Adipocyte (in vitro differentiated cells): ENCODE data around the gene BNIP1.
A peak's percentile ranks its signal among the peaks of the same experiment; 100 is the strongest.

Experiments
- DNase-seq: peaks from one replicate; pipeline ENCODE4 v3.0.0-alpha.2; 2015; ENCODE audit warnings: low read depth
- H3K27me3 ChIP-seq: replicated peaks from 2 replicates; pipeline ENCODE4 v1.7.0; 2013; ENCODE audit warnings: mild to moderate bottlenecking, low read length, moderate library complexity; ENCODE audit not compliant: control insufficient read depth, insufficient read depth
- H3K36me3 ChIP-seq: 2 replicates; pipeline ENCODE4 v1.7.0; 2013; ENCODE audit warnings: low read length, mild to moderate bottlenecking, moderate library complexity; ENCODE audit not compliant: control insufficient read depth, insufficient read depth, severe bottlenecking
- H3K4me1 ChIP-seq: 2 replicates; pipeline ENCODE4 v1.7.0; 2013; ENCODE audit warnings: mild to moderate bottlenecking, low read length, moderate library complexity; ENCODE audit not compliant: control insufficient read depth, insufficient read depth
- H3K4me3 ChIP-seq: 2 replicates; pipeline ENCODE4 v1.7.0; 2013; ENCODE audit warnings: mild to moderate bottlenecking, low read length, moderate library complexity
- H3K9ac ChIP-seq: 2 replicates; pipeline ENCODE4 v1.7.0; 2013; ENCODE audit warnings: mild to moderate bottlenecking, low read length, moderate library complexity
- H3K9me3 ChIP-seq: 2 replicates; pipeline ENCODE4 v1.7.0; 2013; ENCODE audit warnings: mild to moderate bottlenecking, low read length, moderate library complexity; ENCODE audit not compliant: control insufficient read depth

BNIP1 gene

GRCh38 chr5:173197375-173197891, 53.1 kb downstream of the BNIP1 start:
- peaks cover 26% of the 10 kb centered on the region for H3K27me3 ChIP-seq
- H3K9ac ChIP-seq, result no peak overlapping the region
- no peaks in the 10 kb centered on the region for H3K36me3 ChIP-seq
- DNase-seq, result no peak
- peaks cover 26% of the 10 kb centered on the region for H3K9me3 ChIP-seq
- peaks cover 4% of the 10 kb centered on the region for H3K4me1 ChIP-seq
- H3K4me3 ChIP-seq, result no peak overlapping the region

- DNase-seq, result no peak
- peaks cover 26% of the 10 kb centered on the region for H3K27me3 ChIP-seq
- peaks cover 6% of the 10 kb centered on the region for H3K4me1 ChIP-seq
- no peak overlapping the region for H3K4me3 ChIP-seq
- H3K9ac ChIP-seq, result no peak overlapping the region
- peaks cover 26% of the 10 kb centered on the region for H3K9me3 ChIP-seq
- no peaks in the 10 kb centered on the region for H3K36me3 ChIP-seq
These were observed 53.7 kb downstream of the BNIP1 start for GRCh38 chr5:173198049-173198448.

- DNase-seq, result no peak
- Histone ChIP-seq H3K4me1 (peaks cover 6% of the 10 kb centered on the region), H3K36me3 (no peaks in the 10 kb centered on the region), H3K9me3 (peaks cover 20% of the 10 kb centered on the region), H3K9ac (no peak overlapping the region), H3K27me3 (peaks cover 20% of the 10 kb centered on the region), H3K4me3 (no peak overlapping the region)
These were observed 56.0 kb downstream of the BNIP1 start for GRCh38 chr5:173200356-173200755.

GRCh38 chr5:173201636-173202265, 57.4 kb downstream of the BNIP1 start:
- DNase-seq, result peak; percentile 73
- no peak overlapping the region for H3K9ac ChIP-seq
- peaks cover 20% of the 10 kb centered on the region for H3K9me3 ChIP-seq
- H3K36me3 ChIP-seq, result no peaks in the 10 kb centered on the region
- peaks cover 21% of the 10 kb centered on the region for H3K27me3 ChIP-seq
- H3K4me3 ChIP-seq, result no peak overlapping the region
- peaks cover 6% of the 10 kb centered on the region for H3K4me1 ChIP-seq

- Histone ChIP-seq H3K9ac (no peak overlapping the region), H3K4me1 (peaks cover 6% of the 10 kb centered on the region)
These were observed 58.0 kb downstream of the BNIP1 start for GRCh38 chr5:173202266-173202875.

GRCh38 chr5:173204185-173204979, 60.1 kb downstream of the BNIP1 start:
- H3K4me1 ChIP-seq, result peaks cover 6% of the 10 kb centered on the region
- peak; percentile 51 for DNase-seq
- no peak overlapping the region for H3K9ac ChIP-seq
- peaks cover 31% of the 10 kb centered on the region for H3K27me3 ChIP-seq
- peaks cover 22% of the 10 kb centered on the region for H3K9me3 ChIP-seq
- H3K36me3 ChIP-seq, result no peaks in the 10 kb centered on the region
- H3K4me3 ChIP-seq, result no peak overlapping the region

More at GRCh38 chr5:173202266-173202875, 58.0 kb downstream of the BNIP1 start:
- peak overlapping the region; percentile 35 for H3K4me3 ChIP-seq
- DNase-seq, result no peak
- H3K27me3 ChIP-seq, result peaks cover 19% of the 10 kb centered on the region
- H3K36me3 ChIP-seq, result no peaks in the 10 kb centered on the region
- peaks cover 20% of the 10 kb centered on the region for H3K9me3 ChIP-seq

- peaks cover 40% of the 10 kb centered on the region for H3K27me3 ChIP-seq
- H3K4me1 ChIP-seq, result peaks cover 6% of the 10 kb centered on the region
- H3K36me3 ChIP-seq, result no peaks in the 10 kb centered on the region
- H3K9ac ChIP-seq, result no peak overlapping the region
- DNase-seq, result no peak
- no peak overlapping the region for H3K4me3 ChIP-seq
- H3K9me3 ChIP-seq, result peaks cover 7% of the 10 kb centered on the region
These were observed 61.6 kb downstream of the BNIP1 start for GRCh38 chr5:173205916-173206315.

- H3K9ac ChIP-seq, result no peak overlapping the region
- no peak for DNase-seq
- no peaks in the 10 kb centered on the region for H3K36me3 ChIP-seq
- H3K4me3 ChIP-seq, result no peak overlapping the region
- H3K4me1 ChIP-seq, result no peaks in the 10 kb centered on the region
- H3K27me3 ChIP-seq, result peaks cover 45% of the 10 kb centered on the region
- peaks cover 6% of the 10 kb centered on the region for H3K9me3 ChIP-seq
These were observed 64.0 kb downstream of the BNIP1 start for GRCh38 chr5:173208296-173208695.

GRCh38 chr5:173210877-173211276, 66.5 kb downstream of the BNIP1 start:
- Histone ChIP-seq H3K9ac (no peak overlapping the region), H3K4me1 (no peaks in the 10 kb centered on the region), H3K27me3 (peaks cover 56% of the 10 kb centered on the region), H3K4me3 (no peak overlapping the region), H3K9me3 (peaks cover 6% of the 10 kb centered on the region), H3K36me3 (no peaks in the 10 kb centered on the region)
- DNase-seq, result no peak

- Histone ChIP-seq H3K4me1 (no peaks in the 10 kb centered on the region), H3K4me3 (no peak overlapping the region), H3K36me3 (no peaks in the 10 kb centered on the region), H3K9me3 (peaks cover 6% of the 10 kb centered on the region), H3K9ac (no peak overlapping the region), H3K27me3 (peaks cover 52% of the 10 kb centered on the region)
- DNase-seq, result no peak
These were observed 67.0 kb downstream of the BNIP1 start for GRCh38 chr5:173211284-173211683.

- H3K4me1 ChIP-seq, result no peaks in the 10 kb centered on the region
- H3K9me3 ChIP-seq, result peaks cover 1% of the 10 kb centered on the region
- H3K36me3 ChIP-seq, result no peaks in the 10 kb centered on the region
- DNase-seq, result no peak
- H3K4me3 ChIP-seq, result no peak overlapping the region
- peaks cover 49% of the 10 kb centered on the region for H3K27me3 ChIP-seq
- no peak overlapping the region for H3K9ac ChIP-seq
These were observed 69.1 kb downstream of the BNIP1 start for GRCh38 chr5:173213236-173213933.
